AG10803 (cell line): ENCODE measurements around the gene USPL1.
"Not testable (repeated sequence)": the region's sequence is repeated elsewhere in the genome, so short reads cannot be mapped to it uniquely, and the experiment has no call there.

ENCODE experiments used
- DNase-seq: peaks from one replicate; pipeline ENCODE4 v3.0.0; 2010; ENCODE audit warnings: low read depth
- H3K4me3 ChIP-seq: 2 replicates; pipeline ENCODE4 v1.5.1; 2011; ENCODE audit warnings: mild to moderate bottlenecking, low read length, control low read depth
- TF ChIP-seq, protein P1 (sequence below): conservative IDR thresholded peaks from 2 replicates; pipeline ENCODE4 v1.5.1; 2011; ENCODE audit warnings: mild to moderate bottlenecking, low read length, control low read depth, inconsistent platforms

USPL1 gene

GRCh38 chr13:30645629-30646028 lies 27.9 kb downstream of the USPL1 start:
- no peak for DNase-seq
- no peak overlapping the region for H3K4me3 ChIP-seq
- TF ChIP-seq, protein P1, sequence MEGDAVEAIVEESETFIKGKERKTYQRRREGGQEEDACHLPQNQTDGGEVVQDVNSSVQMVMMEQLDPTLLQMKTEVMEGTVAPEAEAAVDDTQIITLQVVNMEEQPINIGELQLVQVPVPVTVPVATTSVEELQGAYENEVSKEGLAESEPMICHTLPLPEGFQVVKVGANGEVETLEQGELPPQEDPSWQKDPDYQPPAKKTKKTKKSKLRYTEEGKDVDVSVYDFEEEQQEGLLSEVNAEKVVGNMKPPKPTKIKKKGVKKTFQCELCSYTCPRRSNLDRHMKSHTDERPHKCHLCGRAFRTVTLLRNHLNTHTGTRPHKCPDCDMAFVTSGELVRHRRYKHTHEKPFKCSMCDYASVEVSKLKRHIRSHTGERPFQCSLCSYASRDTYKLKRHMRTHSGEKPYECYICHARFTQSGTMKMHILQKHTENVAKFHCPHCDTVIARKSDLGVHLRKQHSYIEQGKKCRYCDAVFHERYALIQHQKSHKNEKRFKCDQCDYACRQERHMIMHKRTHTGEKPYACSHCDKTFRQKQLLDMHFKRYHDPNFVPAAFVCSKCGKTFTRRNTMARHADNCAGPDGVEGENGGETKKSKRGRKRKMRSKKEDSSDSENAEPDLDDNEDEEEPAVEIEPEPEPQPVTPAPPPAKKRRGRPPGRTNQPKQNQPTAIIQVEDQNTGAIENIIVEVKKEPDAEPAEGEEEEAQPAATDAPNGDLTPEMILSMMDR: no peak

GRCh38 chr13:30647420-30647819 lies 29.7 kb downstream of the USPL1 start:
- H3K4me3 ChIP-seq: no peak overlapping the region
- TF ChIP-seq, protein P1: no peak
- no peak for DNase-seq

GRCh38 chr13:30647824-30648521 lies 30.3 kb downstream of the USPL1 start:
- no peak overlapping the region for H3K4me3 ChIP-seq
- no peak for DNase-seq
- TF ChIP-seq, protein P1: no peak

DNA sequence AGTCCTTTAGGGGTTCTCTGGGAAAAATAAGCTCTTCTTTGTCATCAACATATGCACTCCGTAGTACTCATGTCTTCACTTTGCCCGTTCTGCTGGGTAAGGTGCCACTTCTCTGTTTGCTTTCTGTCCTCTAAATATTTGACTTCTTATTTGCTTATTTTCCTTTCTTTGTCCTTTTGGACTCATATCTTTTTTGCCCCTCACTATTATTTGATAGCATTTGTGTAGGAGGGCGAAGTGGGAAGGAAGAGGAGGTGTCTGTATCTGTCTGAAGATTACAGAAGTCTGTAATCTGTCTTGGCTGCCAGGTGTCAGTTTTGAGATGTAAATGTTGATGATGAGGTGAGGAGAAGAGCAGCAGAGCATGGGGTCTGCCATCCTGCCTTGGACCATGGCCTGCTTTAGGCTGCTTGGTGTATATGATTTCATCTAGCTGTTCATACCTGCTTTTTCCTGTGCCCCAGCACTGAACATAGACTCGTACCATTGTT lies 30.8 kb downstream of the USPL1 start:
- TF ChIP-seq, protein P1: no peak
- DNase-seq: no peak
- no peak overlapping the region for H3K4me3 ChIP-seq

GRCh38 chr13:30651648-30652047 lies 33.9 kb downstream of the USPL1 start:
- H3K4me3 ChIP-seq, DNase-seq: not testable (repeated sequence)

DNA sequence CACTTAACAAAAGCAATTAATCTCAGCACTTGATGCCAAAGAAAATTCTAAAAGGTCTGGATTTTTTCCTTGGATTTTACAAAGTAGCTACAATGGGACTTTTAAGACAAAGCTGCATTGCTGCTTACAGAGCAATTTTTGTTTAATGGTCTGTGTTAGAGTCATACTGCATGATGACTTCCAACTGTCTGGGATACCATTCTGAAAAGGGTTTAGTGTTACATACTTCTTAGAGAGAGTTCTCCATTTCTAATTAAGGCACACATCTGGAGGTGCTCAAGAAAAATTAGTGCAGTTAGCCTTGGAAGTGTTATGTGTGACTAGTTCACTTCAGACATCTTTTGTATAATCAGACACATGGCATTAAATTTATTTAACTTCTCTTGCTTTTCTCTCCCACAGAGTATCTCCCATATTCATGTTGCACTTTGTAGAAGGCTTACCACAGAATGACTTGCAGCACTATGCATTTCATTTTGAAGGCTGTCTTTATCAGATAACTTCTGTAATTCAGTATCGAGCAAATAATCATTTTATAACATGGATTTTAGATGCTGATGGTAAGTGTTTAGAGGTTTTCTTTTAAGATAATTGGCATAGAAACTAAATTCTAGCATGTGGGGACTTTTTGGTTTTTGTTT lies 35.1 kb downstream of the USPL1 start:
- TF ChIP-seq, protein P1: no peak
- DNase-seq: peak; percentile 12
- no peak overlapping the region for H3K4me3 ChIP-seq

DNA sequence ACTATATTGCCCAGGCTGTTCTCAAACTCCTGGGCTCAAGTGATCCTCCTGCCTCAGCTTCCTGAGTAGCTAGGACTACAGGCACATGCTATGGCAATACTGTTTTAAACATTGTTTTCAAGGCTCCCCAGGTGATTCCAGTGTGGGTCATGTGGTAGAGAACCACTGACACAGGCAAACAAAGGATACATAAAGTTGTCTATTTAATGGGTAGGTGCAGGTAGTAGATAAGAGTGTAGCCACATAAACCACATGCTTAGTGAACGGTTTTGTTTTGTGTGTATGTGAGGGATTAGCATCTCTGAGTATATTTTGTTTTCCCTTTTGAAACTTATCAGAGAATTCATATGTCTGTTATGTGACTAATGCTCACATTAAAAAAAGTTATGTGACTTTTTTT lies 36.7 kb downstream of the USPL1 start:
- TF ChIP-seq, protein P1: no peak
- DNase-seq: no peak
- no peak overlapping the region for H3K4me3 ChIP-seq
